Measurements from ENCODE around the gene KHSRP.

The KHSRP gene

GRCh38 chr19:6393074-6393982 is 31.3 kb downstream of the KHSRP start, which contains the start of gene GTF2F1:
Gene GTF2F1, minus strand, starts transcription at chr19:6393164. Its CDS starts 169 bp downstream, at chr19:6392995.
- peak; percentile 78 for DNase-seq (ENCODE audit: low read depth, low spot score)

- no peak for DNase-seq (ENCODE audit: low read depth, low spot score)
Measured at GRCh38 chr19:6392221-6393073, 32.2 kb downstream of the KHSRP start.

- DNase-seq (ENCODE audit: low read depth, low spot score): no peak
Measured at GRCh38 chr19:6387372-6387771, 37.2 kb downstream of the KHSRP start.

DNA sequence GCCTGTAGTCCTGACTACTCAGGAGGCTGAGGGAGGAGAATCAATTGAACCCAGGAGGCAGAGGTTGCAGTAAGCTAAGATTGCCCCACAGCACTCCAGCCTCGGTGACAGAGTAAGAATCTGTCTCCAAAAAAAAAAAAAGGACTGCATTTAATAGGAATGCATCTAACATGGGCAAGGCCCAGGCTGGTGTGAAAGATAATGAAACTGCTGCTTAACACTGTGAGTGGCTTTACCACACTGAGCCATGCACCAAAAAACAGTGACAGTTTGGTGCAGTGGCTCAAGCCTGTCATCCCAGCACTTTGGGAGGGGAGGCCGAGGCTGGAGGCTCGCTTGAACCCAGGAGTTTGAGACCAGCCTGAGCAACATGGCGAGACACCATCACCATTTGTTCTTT is 40.2 kb downstream of the KHSRP start:
- DNase-seq (ENCODE audit: low read depth, low spot score): no peak

DNA sequence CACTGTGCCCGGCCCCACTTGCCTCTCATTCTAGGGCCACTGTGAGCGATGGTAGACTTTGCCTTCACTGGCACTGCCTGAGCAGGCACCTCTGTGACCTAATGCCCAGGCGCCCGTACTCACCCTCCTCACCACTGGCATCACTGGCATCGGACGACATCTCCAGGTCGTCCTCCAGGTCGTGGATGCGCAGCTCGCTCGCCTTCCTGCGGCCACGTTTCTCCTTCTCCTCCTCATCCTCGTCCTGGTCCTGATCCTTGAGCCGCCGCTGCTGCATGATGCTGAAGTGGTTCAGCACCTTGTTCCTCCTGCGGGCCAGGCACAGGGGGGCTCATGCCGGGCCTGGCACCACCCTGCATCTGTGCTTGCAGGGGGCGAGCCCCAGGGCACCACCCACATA is 41.4 kb downstream of the KHSRP start:
- no peak for DNase-seq (ENCODE audit: low read depth, low spot score)

- DNase-seq (ENCODE audit: low read depth, low spot score): no peak
Measured at GRCh38 chr19:6381030-6381750, 43.4 kb downstream of the KHSRP start.

DNA sequence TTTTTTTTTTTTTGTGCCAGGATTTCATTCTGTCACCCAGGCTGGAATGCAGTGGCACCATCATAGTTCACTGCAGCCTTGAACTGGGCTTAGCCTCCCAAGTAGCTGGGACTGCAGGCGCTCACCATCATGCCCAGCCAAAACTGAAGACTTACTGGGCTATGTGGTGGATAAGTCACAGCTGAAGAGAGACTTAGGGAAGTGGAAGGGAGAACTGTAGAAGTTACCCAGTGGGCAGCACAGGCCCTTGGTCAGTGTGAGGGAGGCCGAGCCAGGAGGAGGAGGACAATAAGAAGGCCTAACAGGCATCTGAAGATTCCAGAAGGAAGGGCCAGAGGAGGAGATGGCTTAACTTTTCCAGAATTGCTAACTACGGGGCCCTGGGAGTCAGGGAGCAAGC is 44.9 kb downstream of the KHSRP start:
- DNase-seq (ENCODE audit: low read depth, low spot score): no peak

- no peak for DNase-seq (ENCODE audit: low read depth, low spot score)
Measured at GRCh38 chr19:6378486-6378885, 46.1 kb downstream of the KHSRP start.

- DNase-seq (ENCODE audit: low read depth, low spot score): no peak
Measured at GRCh38 chr19:6378041-6378440, 46.6 kb downstream of the KHSRP start.

GRCh38 chr19:6376512-6377190 is 48.0 kb downstream of the KHSRP start:
- no peak for DNase-seq (ENCODE audit: low read depth, low spot score)

DNA sequence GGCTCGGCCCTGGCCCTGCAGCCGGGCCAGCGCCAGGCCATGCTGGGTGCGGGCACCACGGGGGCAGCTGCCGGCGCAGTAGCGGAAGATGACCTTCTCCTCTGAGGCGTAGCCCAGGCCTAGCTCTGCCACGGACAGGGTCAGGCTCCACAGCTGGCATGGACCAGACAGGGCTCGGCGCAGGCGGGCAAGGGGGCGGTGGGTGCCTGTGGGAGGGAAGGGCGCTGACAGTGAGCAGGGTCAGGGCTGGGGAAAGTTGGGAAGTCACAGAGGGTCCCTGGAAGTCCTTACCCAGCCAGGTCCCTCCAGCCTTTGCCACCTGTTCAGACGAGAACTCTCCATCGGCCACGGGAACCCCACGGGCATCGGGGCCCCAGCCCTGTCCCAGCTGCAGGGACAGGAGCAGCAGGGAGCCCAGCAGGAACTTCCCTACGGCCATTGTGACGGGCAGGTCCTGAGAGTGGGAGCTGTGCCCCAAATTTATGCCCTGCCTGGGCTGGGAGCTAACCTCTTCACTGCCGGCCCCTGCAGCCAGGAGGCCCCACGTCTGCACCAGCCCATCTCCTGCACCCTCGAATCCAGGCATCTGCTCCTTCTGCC is 49.1 kb downstream of the KHSRP start, which contains the start of gene PSPN:
Gene PSPN, minus strand, starts transcription at position 523 of the 600 bp plus-strand sequence. Its CDS starts 84 bp downstream, at position 439.
- no peak for DNase-seq (ENCODE audit: low read depth, low spot score)

DNA sequence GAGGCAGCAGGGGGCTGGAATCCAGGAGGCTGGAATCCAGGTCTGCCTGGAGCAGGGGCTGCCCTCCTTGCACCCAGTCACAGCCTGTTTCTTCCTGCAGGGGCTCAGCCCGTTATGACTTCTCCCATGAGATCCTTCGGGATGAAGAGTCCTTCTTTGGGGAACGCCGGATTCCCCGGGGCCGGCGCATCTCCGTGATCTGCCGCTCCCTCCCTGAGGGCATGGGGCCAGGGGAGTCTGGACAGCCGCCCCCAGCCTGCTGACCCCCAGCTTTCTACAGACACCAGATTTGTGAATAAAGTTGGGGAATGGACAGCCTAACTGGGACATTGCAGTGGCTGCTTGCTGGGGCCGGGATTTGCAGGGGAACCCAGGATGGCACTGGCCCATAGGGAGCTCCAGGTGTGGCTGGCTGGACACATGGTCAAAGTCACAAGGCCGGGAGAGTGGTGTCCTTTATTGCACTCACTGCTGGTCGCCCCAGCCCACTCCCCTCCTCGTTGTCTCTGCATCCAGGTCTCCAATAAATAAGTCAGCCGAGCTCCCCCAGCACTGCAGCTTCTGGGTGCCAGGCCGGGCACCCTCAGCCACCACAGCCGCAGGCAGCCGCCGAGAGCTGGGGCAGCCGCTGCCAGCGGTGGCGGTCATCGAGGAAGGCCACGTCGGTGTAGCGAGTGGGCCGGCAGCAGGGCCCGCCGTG is 49.8 kb downstream of the KHSRP start:
- DNase-seq (ENCODE audit: low read depth, low spot score): no peak

GRCh38 chr19:6374161-6374709 is 50.4 kb downstream of the KHSRP start:
- no peak for DNase-seq (ENCODE audit: low read depth, low spot score)

DNA sequence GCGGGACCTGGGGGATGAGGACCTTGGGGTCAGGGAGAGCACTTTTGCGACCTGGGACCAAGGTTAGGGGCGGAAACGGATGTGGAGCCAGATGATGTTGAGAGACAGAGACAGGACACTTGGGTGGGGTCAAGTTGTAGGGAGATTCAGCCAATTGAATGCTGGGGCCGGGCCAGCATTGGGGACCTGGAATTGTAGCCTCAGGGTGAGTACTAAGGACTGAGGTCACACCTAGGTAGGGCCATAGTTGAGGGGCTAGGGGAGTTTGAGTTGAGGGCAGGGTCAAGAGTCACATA is 50.9 kb downstream of the KHSRP start:
- no peak for DNase-seq (ENCODE audit: low read depth, low spot score)

- DNase-seq (ENCODE audit: low read depth, low spot score): no peak
Measured at GRCh38 chr19:6373096-6373812, 51.4 kb downstream of the KHSRP start.

GRCh38 chr19:6372594-6373095 is 52.0 kb downstream of the KHSRP start, which contains the start of gene ALKBH7:
Gene ALKBH7, plus strand, starts transcription at chr19:6372794. Its CDS starts 27 bp downstream, at chr19:6372821.
- peak; percentile 99 for DNase-seq (ENCODE audit: low read depth, low spot score)

DNA sequence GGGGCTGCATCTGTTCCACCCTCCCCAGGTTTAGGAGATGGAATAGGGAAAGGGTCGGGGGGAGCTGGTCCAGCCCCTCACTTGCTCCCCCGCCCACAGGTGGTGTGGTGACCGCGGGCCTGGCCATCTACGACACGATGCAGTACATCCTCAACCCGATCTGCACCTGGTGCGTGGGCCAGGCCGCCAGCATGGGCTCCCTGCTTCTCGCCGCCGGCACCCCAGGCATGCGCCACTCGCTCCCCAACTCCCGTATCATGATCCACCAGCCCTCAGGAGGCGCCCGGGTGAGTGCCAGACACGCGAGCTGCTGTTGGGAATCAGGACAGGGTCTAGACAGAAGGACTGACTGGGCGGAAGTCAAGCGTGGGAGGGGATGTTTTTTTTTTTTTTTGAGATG is 60.3 kb downstream of the KHSRP start:
- DNase-seq (ENCODE audit: low read depth, low spot score): no peak
